BLaER1 (cell line): Measurements from ENCODE around the gene CPLX1.
"Not testable (repeated sequence)": the region's sequence is repeated elsewhere in the genome, so short reads cannot be mapped to it uniquely, and the experiment has no call there.

Source experiments
- H3K27ac ChIP-seq: shearing (Covaris generic); formaldehyde crosslinking; 2 replicates; pipeline ENCODE4 v1.8.1; 2022
- H3K27me3 ChIP-seq: shearing (Covaris generic); formaldehyde crosslinking; 2 replicates; pipeline ENCODE4 v1.8.1; 2022
- H3K36me3 ChIP-seq: shearing (Covaris generic); formaldehyde crosslinking; 2 replicates; pipeline ENCODE4 v1.8.1; 2022
- H3K4me1 ChIP-seq: shearing (Covaris generic); formaldehyde crosslinking; 2 replicates; pipeline ENCODE4 v1.8.1; 2022
- H3K4me2 ChIP-seq: shearing (Covaris generic); formaldehyde crosslinking; 2 replicates; pipeline ENCODE4 v1.8.1; 2022
- H3K4me3 ChIP-seq: shearing (Covaris generic); formaldehyde crosslinking; 2 replicates; pipeline ENCODE4 v1.8.1; 2022
- H3K9ac ChIP-seq: shearing (Covaris generic); formaldehyde crosslinking; 2 replicates; pipeline ENCODE4 v1.8.1; 2022
- H3K9me3 ChIP-seq: shearing (Covaris generic); formaldehyde crosslinking; 2 replicates; pipeline ENCODE4 v1.8.1; 2022
- H4K20me1 ChIP-seq: shearing (Covaris generic); formaldehyde crosslinking; 2 replicates; pipeline ENCODE4 v1.8.1; 2022
- Cebpa-rat ChIP-seq: shearing (Covaris generic); IDR thresholded peaks from 2 replicates; pipeline ENCODE4 v1.8.1; 2022

Gene CPLX1

GRCh38 chr4:780716-781492 lies 45.0 kb downstream of the CPLX1 start:
- peak overlapping the region; percentile 96 for H3K4me2 ChIP-seq
- peaks cover 49% of the 10 kb centered on the region for H3K4me1 ChIP-seq
- peaks cover 55% of the 10 kb centered on the region for H4K20me1 ChIP-seq
- H3K9ac ChIP-seq, result peak overlapping the region; percentile 99
- peaks cover 46% of the 10 kb centered on the region for H3K36me3 ChIP-seq
- peaks cover 6% of the 10 kb centered on the region; the same call in 1 of the 2 replicates for H3K27me3 ChIP-seq
- TF ChIP-seq Cebpa-rat, result no peak
- H3K9me3 ChIP-seq, result peaks cover 7% of the 10 kb centered on the region; the same call in 1 of the 2 replicates
- peak overlapping the region; percentile 100 for H3K4me3 ChIP-seq
- H3K27ac ChIP-seq, result peak overlapping the region; percentile 98

GRCh38 chr4:780255-780654 lies 45.7 kb downstream of the CPLX1 start:
- peaks cover 52% of the 10 kb centered on the region for H3K36me3 ChIP-seq
- peaks cover 49% of the 10 kb centered on the region for H3K4me1 ChIP-seq
- H3K27me3 ChIP-seq, result not testable (repeated sequence)
- peaks cover 14% of the 10 kb centered on the region; the same call in 1 of the 2 replicates for H3K9me3 ChIP-seq
- peaks cover 62% of the 10 kb centered on the region for H4K20me1 ChIP-seq
- peak overlapping the region; percentile 96 for H3K4me2 ChIP-seq
- peak overlapping the region; percentile 100 for H3K4me3 ChIP-seq
- peak overlapping the region; percentile 99 for H3K9ac ChIP-seq
- peak overlapping the region; percentile 98 for H3K27ac ChIP-seq

- no peak for TF ChIP-seq Cebpa-rat
- Histone ChIP-seq H3K9ac (peak overlapping the region; percentile 99; the same call in 1 of the 2 replicates), H3K4me3 (peak overlapping the region; percentile 100; the same call in 1 of the 2 replicates), H4K20me1 (peaks cover 69% of the 10 kb centered on the region), H3K27me3 (no peaks in the 10 kb centered on the region), H3K4me2 (peak overlapping the region; percentile 96), H3K9me3 (peaks cover 21% of the 10 kb centered on the region), H3K4me1 (peaks cover 46% of the 10 kb centered on the region), H3K36me3 (peaks cover 59% of the 10 kb centered on the region), H3K27ac (no peak overlapping the region)
Observed at GRCh38 chr4:779555-779954, 46.4 kb downstream of the CPLX1 start.

- TF ChIP-seq Cebpa-rat, result no peak
- Histone ChIP-seq H3K9me3 (peaks cover 22% of the 10 kb centered on the region), H4K20me1 (peaks cover 87% of the 10 kb centered on the region)
Observed at GRCh38 chr4:777520-778262, 48.2 kb downstream of the CPLX1 start.

GRCh38 chr4:776743-777441 lies 49.0 kb downstream of the CPLX1 start:
- peaks cover 95% of the 10 kb centered on the region for H4K20me1 ChIP-seq
- no peak overlapping the region for H3K9ac ChIP-seq
- peaks cover 21% of the 10 kb centered on the region for H3K4me1 ChIP-seq
- H3K4me3 ChIP-seq, result no peak overlapping the region
- peaks cover 22% of the 10 kb centered on the region for H3K9me3 ChIP-seq
- no peak overlapping the region for H3K27ac ChIP-seq
- no peaks in the 10 kb centered on the region for H3K27me3 ChIP-seq
- no peak for TF ChIP-seq Cebpa-rat
- no peak overlapping the region for H3K4me2 ChIP-seq
- peaks cover 80% of the 10 kb centered on the region for H3K36me3 ChIP-seq

More at GRCh38 chr4:777520-778262, 48.2 kb downstream of the CPLX1 start:
- H3K27me3 ChIP-seq, result no peaks in the 10 kb centered on the region
- H3K9ac ChIP-seq, result no peak overlapping the region
- peaks cover 77% of the 10 kb centered on the region for H3K36me3 ChIP-seq
- H3K4me3 ChIP-seq, result no peak overlapping the region
- H3K4me1 ChIP-seq, result peaks cover 28% of the 10 kb centered on the region
- no peak overlapping the region for H3K27ac ChIP-seq
- H3K4me2 ChIP-seq, result no peak overlapping the region

- H4K20me1 ChIP-seq, result peaks cover 99% of the 10 kb centered on the region
- H3K4me2 ChIP-seq, H3K4me3 ChIP-seq, H3K9ac ChIP-seq, H3K27me3 ChIP-seq, H3K27ac ChIP-seq: not testable (repeated sequence)
- H3K9me3 ChIP-seq, result peaks cover 22% of the 10 kb centered on the region
- H3K36me3 ChIP-seq, result peaks cover 95% of the 10 kb centered on the region
- H3K4me1 ChIP-seq, result peaks cover 17% of the 10 kb centered on the region
Observed at GRCh38 chr4:775485-775884, 50.4 kb downstream of the CPLX1 start.

GRCh38 chr4:774419-775092 lies 51.4 kb downstream of the CPLX1 start:
- H3K36me3 ChIP-seq, result peaks cover 95% of the 10 kb centered on the region
- H3K27ac ChIP-seq, H3K27me3 ChIP-seq, H3K4me2 ChIP-seq, H3K4me3 ChIP-seq, H3K4me1 ChIP-seq, H3K9ac ChIP-seq: not testable (repeated sequence)
- peaks cover 99% of the 10 kb centered on the region for H4K20me1 ChIP-seq
- H3K9me3 ChIP-seq, result peaks cover 22% of the 10 kb centered on the region

GRCh38 chr4:773214-773613 lies 52.7 kb downstream of the CPLX1 start:
- Histone ChIP-seq H3K9ac (no peak overlapping the region), H4K20me1 (peaks cover 100% of the 10 kb centered on the region), H3K4me2 (no peak overlapping the region), H3K27me3 (no peaks in the 10 kb centered on the region), H3K36me3 (peaks cover 94% of the 10 kb centered on the region), H3K9me3 (peaks cover 22% of the 10 kb centered on the region), H3K27ac (no peak overlapping the region), H3K4me3 (no peak overlapping the region), H3K4me1 (no peaks in the 10 kb centered on the region)
- TF ChIP-seq Cebpa-rat, result no peak

- peaks cover 94% of the 10 kb centered on the region for H3K36me3 ChIP-seq
- H3K4me1 ChIP-seq, result no peaks in the 10 kb centered on the region
- no peak for TF ChIP-seq Cebpa-rat
- no peaks in the 10 kb centered on the region for H3K27me3 ChIP-seq
- peaks cover 100% of the 10 kb centered on the region for H4K20me1 ChIP-seq
- H3K9ac ChIP-seq, result no peak overlapping the region
- H3K9me3 ChIP-seq, result peaks cover 22% of the 10 kb centered on the region
- no peak overlapping the region for H3K4me2 ChIP-seq
- no peak overlapping the region for H3K27ac ChIP-seq
- H3K4me3 ChIP-seq, result no peak overlapping the region
Observed at GRCh38 chr4:772776-773175, 53.2 kb downstream of the CPLX1 start.
